ENCODE measurements around the gene ARSG. TPM values are rescaled to one million over a fixed set of nuclear protein-coding genes. Genes with fewer than 3 reads are reported as not detected.

The ARSG gene
- total and polyA plus RNA-seq, 4 donors, result 0.88 to 7.1 (median 4.6) TPM

DNA sequence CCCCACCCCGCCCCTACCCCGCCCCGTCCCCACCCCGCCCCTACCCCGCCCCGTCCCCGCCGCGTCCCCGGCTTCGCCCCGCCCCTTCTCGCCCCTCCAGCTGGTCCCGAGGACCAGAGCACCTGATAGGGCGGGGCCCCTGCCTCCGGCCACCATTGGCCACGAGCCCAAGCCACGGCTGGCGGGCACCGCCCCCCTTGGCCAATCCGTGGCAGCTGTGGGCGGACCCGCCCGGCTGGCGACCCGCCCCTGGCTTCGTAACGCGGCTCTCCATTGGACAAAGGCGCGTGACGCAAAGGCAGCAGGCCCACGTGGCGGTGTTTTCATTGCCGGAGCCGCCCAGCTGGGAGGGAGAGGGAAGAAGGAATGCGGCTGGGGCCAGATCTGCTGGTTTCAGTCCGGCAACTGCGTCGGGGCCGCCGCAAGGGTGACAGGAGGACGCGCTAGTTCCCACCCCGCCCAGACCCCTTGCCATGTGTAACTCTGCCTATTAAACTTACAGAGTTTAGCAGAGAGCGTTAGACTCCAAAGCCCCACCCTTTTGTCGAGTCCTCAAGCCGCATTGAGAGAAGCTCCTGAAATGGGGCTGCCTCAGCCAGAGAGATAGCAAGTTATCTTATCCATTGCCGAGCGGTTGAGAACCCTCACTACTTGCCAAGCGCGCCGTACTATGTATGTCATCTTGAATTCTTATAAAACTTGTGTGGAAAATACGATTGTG is 166.4 kb downstream of the ARSG start:
- peaks cover 0 to 2% of the 10 kb centered on the region in 2 donors for H3K4me1 ChIP-seq (ENCODE audit: control insufficient read depth in 1 of 2, insufficient read depth in 2 of 2, low read length in 2 of 2)
- no peaks in the 10 kb centered on the region for H3K36me3 ChIP-seq (ENCODE audit: control insufficient read depth in 1 of 2, insufficient read depth in 2 of 2, low read length in 1 of 2)
- WGBS, 2 donors, result 0 to 1% methylated on average over 40 to 54 of the region's 54 CpGs
- peak; percentile 98 for ATAC-seq (ENCODE audit: low FRiP score)
- peak overlapping the region in 1 of 2 donors; percentile 62 for H3K27ac ChIP-seq (ENCODE audit: low read depth in 1 of 2, low read length in 2 of 2)
- intact Hi-C loops (cut with DNase I), result loop anchor here in 1 of 2 donors (5.0 kb wide), 1 partner anchor 210 kb away; the partner anchor contains the start of gene AMZ2
- peak overlapping the region; percentile 41 to 44 for H3K4me3 ChIP-seq (ENCODE audit: low read length in 2 of 2)
- H3K27me3 ChIP-seq (ENCODE audit: control insufficient read depth in 1 of 2, insufficient read depth in 2 of 2, low read length in 1 of 2), result no peaks in the 10 kb centered on the region
- DNase-seq, result peak; percentile 99
- no peaks in the 10 kb centered on the region for H3K9me3 ChIP-seq (ENCODE audit: control insufficient read depth, low read length)

DNA sequence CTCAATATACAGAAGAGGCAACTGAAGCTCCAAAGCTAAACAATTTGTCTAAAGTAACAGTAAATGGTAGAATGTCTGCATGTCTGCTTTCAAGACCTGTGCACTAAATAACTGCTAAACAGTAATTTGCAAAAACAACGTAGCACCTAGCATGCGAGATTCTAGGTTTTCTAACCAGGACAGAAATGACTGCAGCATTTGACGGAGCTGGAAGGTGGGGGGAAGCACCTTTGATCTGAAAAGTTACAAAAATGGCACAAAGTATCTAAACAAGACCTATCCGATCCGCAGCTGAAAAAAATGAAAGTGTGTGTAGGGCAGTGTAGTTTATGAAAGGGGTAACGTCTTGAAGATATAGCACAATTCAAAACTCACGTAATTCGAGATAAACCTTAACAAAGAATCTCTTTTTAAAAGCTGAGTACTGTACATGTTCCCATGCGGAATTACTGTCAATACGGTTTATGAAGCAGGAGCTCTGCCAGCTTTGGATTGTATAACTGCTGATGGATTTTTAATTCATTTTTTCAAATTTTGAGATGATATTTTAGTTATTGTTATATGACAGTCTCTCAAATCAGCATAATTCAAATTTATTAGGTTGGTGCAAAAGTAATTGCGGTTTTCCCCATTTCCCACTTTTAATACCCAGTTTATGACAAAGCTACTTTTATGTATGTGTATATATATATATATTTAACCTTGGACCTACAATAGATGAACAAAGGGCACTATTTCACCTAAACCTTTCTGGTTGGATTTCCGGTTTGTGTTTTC is 167.2 kb downstream of the ARSG start:
- peak overlapping the region; percentile 41 to 44 for H3K4me3 ChIP-seq (ENCODE audit: low read length in 2 of 2)
- no peak for ATAC-seq (ENCODE audit: low FRiP score)
- 39 to 40% methylated on average over 12 of the region's 12 CpGs for WGBS, 2 donors
- intact Hi-C loops (cut with DNase I), result loop anchor here in 1 of 2 donors (5.0 kb wide), 1 partner anchor 211 kb away; the partner anchor contains the start of gene AMZ2
- no peaks in the 10 kb centered on the region for H3K27me3 ChIP-seq (ENCODE audit: control insufficient read depth in 1 of 2, insufficient read depth in 2 of 2, low read length in 1 of 2)
- DNase-seq, result no peak
- peaks cover 0 to 2% of the 10 kb centered on the region in 2 donors for H3K4me1 ChIP-seq (ENCODE audit: control insufficient read depth in 1 of 2, insufficient read depth in 2 of 2, low read length in 2 of 2)
- H3K9me3 ChIP-seq (ENCODE audit: control insufficient read depth, low read length), result no peaks in the 10 kb centered on the region
- no peaks in the 10 kb centered on the region for H3K36me3 ChIP-seq (ENCODE audit: control insufficient read depth in 1 of 2, insufficient read depth in 2 of 2, low read length in 1 of 2)
- peak overlapping the region in 1 of 2 donors; percentile 62 for H3K27ac ChIP-seq (ENCODE audit: low read depth in 1 of 2, low read length in 2 of 2)

DNA sequence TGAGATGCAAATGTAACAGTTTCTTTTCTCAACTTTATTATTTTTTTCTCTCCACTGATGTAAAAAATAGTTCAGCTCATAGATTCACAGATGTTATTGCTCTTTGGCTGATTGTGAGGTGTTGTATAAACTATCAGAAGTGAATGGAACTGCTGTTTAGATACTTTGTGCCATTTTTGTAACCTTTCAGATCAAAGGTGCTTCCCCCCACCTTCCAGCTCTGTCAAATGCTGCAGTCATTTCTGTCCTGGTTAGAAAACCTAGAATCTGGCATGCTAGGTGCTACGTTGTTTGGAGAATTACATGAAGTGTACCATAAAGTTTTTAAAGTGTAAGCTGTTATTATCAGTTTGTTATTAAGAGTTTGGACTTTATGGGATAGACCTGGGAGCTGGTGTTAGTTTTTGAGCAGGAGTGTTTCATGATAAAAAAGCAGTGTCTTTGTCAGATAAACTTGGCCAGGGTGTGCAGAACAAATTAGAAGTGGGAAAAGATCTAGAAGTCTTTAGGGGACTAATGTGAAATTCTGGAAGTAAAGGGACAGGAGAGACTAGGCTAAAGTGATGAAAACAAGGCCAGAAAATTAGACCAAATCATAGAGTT is 167.8 kb downstream of the ARSG start:
- no peak overlapping the region for H3K27ac ChIP-seq (ENCODE audit: low read depth in 1 of 2, low read length in 2 of 2)
- 66 to 77% methylated on average over 1 of the region's 1 CpG for WGBS, 2 donors
- ATAC-seq (ENCODE audit: low FRiP score) (no peak), DNase-seq (no peak)
- H3K9me3 ChIP-seq (ENCODE audit: control insufficient read depth, low read length), result no peaks in the 10 kb centered on the region
- intact Hi-C loops (cut with DNase I), result loop anchor here in 1 of 2 donors (5.0 kb wide), 1 partner anchor 212 kb away; the partner anchor contains the start of gene AMZ2
- H3K4me1 ChIP-seq (ENCODE audit: control insufficient read depth in 1 of 2, insufficient read depth in 2 of 2, low read length in 2 of 2), result peaks cover 0 to 2% of the 10 kb centered on the region in 2 donors
- H3K27me3 ChIP-seq (ENCODE audit: control insufficient read depth in 1 of 2, insufficient read depth in 2 of 2, low read length in 1 of 2), result no peaks in the 10 kb centered on the region
- no peaks in the 10 kb centered on the region for H3K36me3 ChIP-seq (ENCODE audit: control insufficient read depth in 1 of 2, insufficient read depth in 2 of 2, low read length in 1 of 2)
- H3K4me3 ChIP-seq (ENCODE audit: low read length in 2 of 2), result no peak overlapping the region

DNA sequence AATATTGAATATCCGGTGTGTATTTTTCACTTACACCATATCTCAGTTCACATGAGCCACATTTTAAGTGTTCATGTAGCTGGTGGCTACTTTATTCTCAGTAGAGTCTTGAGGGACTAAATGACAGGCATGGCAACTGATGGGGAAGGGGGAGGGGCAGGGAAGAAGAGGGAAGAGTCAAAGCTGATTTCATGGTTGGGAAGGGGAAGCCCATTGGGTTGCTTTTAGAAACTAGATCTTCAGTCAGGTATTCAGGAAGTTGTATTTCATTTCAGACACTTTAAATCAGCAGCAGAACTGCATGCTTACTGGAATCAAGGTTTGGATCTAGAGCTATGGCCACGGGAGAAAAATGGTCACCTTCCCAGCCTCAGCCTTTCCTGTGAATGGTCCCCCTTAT is 168.9 kb downstream of the ARSG start:
- Histone ChIP-seq H3K27ac (ENCODE audit: low read depth in 1 of 2, low read length in 2 of 2) (no peak overlapping the region), H3K36me3 (ENCODE audit: control insufficient read depth in 1 of 2, insufficient read depth in 2 of 2, low read length in 1 of 2) (no peaks in the 10 kb centered on the region), H3K4me3 (ENCODE audit: low read length in 2 of 2) (no peak overlapping the region), H3K27me3 (ENCODE audit: control insufficient read depth in 1 of 2, insufficient read depth in 2 of 2, low read length in 1 of 2) (no peaks in the 10 kb centered on the region), H3K4me1 (ENCODE audit: control insufficient read depth in 1 of 2, insufficient read depth in 2 of 2, low read length in 2 of 2) (peaks cover 0 to 2% of the 10 kb centered on the region in 2 donors), H3K9me3 (ENCODE audit: control insufficient read depth, low read length) (no peaks in the 10 kb centered on the region)
- WGBS, 2 donors, result 67 to 80% methylated on average over 2 of the region's 2 CpGs
- DNase-seq, result no peak
- no peak for ATAC-seq (ENCODE audit: low FRiP score)
- intact Hi-C loops (cut with DNase I), result loop anchor here (5.0 to 10.0 kb wide), 4 partner anchors 198 to 297 kb away; partner anchors contain the start of gene AMZ2 (in 1 of the 2)

DNA sequence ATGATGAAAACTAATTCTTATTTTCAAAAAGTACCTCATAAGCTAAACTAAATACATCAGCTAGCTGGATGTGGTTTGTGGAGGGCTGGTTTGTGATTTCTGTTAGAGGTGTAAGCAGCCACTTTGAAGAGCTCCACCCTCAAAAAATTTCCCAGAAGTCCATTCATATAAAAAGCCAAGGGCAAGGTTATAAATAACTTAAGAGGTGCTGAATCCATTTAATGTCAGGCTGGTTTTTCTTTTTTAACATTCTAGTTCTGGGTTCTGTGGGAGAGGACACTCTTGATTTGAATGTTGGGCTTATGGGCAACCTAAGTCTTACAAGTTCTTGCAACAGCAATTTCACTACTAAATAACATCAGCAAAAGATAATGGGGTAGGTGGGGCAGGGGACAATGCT is 169.4 kb downstream of the ARSG start:
- ATAC-seq (ENCODE audit: low FRiP score), result no peak
- peaks cover 0 to 2% of the 10 kb centered on the region in 2 donors for H3K4me1 ChIP-seq (ENCODE audit: control insufficient read depth in 1 of 2, insufficient read depth in 2 of 2, low read length in 2 of 2)
- H3K27me3 ChIP-seq (ENCODE audit: control insufficient read depth in 1 of 2, insufficient read depth in 2 of 2, low read length in 1 of 2), result no peaks in the 10 kb centered on the region
- no peak overlapping the region for H3K4me3 ChIP-seq (ENCODE audit: low read length in 2 of 2)
- H3K36me3 ChIP-seq (ENCODE audit: control insufficient read depth in 1 of 2, insufficient read depth in 2 of 2, low read length in 1 of 2), result no peaks in the 10 kb centered on the region
- intact Hi-C loops (cut with DNase I), result loop anchor here (5.0 to 10.0 kb wide), 4 partner anchors 198 to 297 kb away; partner anchors contain the start of gene AMZ2 (in 1 of the 2)
- no peak overlapping the region for H3K27ac ChIP-seq (ENCODE audit: low read depth in 1 of 2, low read length in 2 of 2)
- DNase-seq, result no peak
- no peaks in the 10 kb centered on the region for H3K9me3 ChIP-seq (ENCODE audit: control insufficient read depth, low read length)

DNA sequence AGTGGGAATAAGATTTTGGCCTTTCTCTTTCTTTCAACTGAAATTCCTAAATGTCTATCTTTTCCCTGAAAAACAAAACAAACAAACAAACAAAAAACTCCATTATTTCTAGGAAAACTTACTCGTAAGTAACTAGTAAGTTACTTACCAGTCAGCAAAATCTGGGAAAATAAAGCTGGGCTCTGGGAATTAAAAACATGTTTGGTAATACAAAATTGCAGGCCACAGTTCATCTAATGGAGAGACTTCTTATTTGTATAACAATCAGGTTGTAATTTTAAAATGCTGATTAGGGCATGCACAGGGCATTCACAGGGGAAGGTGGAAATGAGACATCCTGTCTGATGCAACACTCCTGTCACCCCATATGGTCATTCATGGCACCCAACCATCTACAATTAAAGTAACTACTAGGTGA is 169.8 kb downstream of the ARSG start:
- Histone ChIP-seq H3K4me3 (ENCODE audit: low read length in 2 of 2) (no peak overlapping the region), H3K27me3 (ENCODE audit: control insufficient read depth in 1 of 2, insufficient read depth in 2 of 2, low read length in 1 of 2) (no peaks in the 10 kb centered on the region), H3K27ac (ENCODE audit: low read depth in 1 of 2, low read length in 2 of 2) (no peak overlapping the region), H3K36me3 (ENCODE audit: control insufficient read depth in 1 of 2, insufficient read depth in 2 of 2, low read length in 1 of 2) (no peaks in the 10 kb centered on the region), H3K4me1 (ENCODE audit: control insufficient read depth in 1 of 2, insufficient read depth in 2 of 2, low read length in 2 of 2) (peaks cover 0 to under 1% of the 10 kb centered on the region in 2 donors), H3K9me3 (ENCODE audit: control insufficient read depth, low read length) (no peaks in the 10 kb centered on the region)
- DNase-seq (no peak), ATAC-seq (ENCODE audit: low FRiP score) (no peak)
- WGBS, 2 donors, result 90 to 93% methylated on average over 1 of the region's 1 CpG
- intact Hi-C loops (cut with DNase I), result loop anchor here (5.0 to 10.0 kb wide), 4 partner anchors 199 to 296 kb away; partner anchors contain the start of gene AMZ2 (in 1 of the 2)

DNA sequence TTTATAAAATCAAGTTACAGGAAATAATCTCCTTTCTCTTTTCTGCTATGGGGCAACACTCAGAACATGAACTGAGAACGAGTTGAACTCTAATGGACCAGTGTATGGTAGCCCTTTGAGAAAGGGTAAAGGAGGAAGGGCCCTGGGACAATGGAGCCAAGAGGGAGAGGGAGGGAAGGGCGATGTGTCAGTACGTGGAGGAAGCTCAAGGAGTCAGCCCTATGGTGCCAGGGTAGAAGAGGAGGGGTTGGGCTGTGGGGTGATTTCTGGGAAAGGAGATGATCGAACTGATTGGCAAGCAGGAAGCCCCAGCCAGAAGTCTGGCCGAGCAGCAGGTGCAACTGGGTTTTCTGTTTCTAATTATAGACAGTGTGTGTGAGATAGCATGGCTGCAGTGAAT is 170.3 kb downstream of the ARSG start:
- no peaks in the 10 kb centered on the region for H3K9me3 ChIP-seq (ENCODE audit: control insufficient read depth, low read length)
- no peak overlapping the region for H3K27ac ChIP-seq (ENCODE audit: low read depth in 1 of 2, low read length in 2 of 2)
- H3K36me3 ChIP-seq (ENCODE audit: control insufficient read depth in 1 of 2, insufficient read depth in 2 of 2, low read length in 1 of 2), result no peaks in the 10 kb centered on the region
- no peaks in the 10 kb centered on the region for H3K4me1 ChIP-seq (ENCODE audit: control insufficient read depth in 1 of 2, insufficient read depth in 2 of 2, low read length in 2 of 2)
- intact Hi-C loops (cut with DNase I), result loop anchor here (5.0 to 10.0 kb wide), 4 partner anchors 199 to 296 kb away; partner anchors contain the start of gene AMZ2 (in 1 of the 2)
- DNase-seq (no peak), ATAC-seq (ENCODE audit: low FRiP score) (no peak)
- no peaks in the 10 kb centered on the region for H3K27me3 ChIP-seq (ENCODE audit: control insufficient read depth in 1 of 2, insufficient read depth in 2 of 2, low read length in 1 of 2)
- WGBS, 2 donors, result 61 to 62% methylated on average over 5 of the region's 5 CpGs
- H3K4me3 ChIP-seq (ENCODE audit: low read length in 2 of 2), result no peak overlapping the region
